Prostate gland (tissue), 2 donors: ENCODE data around the gene RAD54L.
"Not testable (repeated sequence)": the region's sequence is repeated elsewhere in the genome, so short reads cannot be mapped to it uniquely, and the experiment has no call there.

Source experiments
- POLR2AphosphoS5 ChIP-seq: sonication (generic); formaldehyde crosslinking; IDR thresholded peaks from one replicate; pipeline ENCODE4 v1.6.1; 2017; ENCODE audit warnings: antibody characterized with exemption
- TF ChIP-seq, protein P1 (sequence below), 4 experiments: fragments of 200-600 bp in 2 of 4; fragments of 450-650 bp in 2 of 4; sonication (generic) in 2 of 4; IDR thresholded peaks; 1 replicate in 3 of 4; 2 replicates in 1 of 4; pipeline ENCODE4 v1.5.1; 2016 to 2019; ENCODE audit warnings: antibody characterized with exemption in 4 of 4, mild to moderate bottlenecking in 2 of 4, moderate library complexity in 2 of 4

DNA sequence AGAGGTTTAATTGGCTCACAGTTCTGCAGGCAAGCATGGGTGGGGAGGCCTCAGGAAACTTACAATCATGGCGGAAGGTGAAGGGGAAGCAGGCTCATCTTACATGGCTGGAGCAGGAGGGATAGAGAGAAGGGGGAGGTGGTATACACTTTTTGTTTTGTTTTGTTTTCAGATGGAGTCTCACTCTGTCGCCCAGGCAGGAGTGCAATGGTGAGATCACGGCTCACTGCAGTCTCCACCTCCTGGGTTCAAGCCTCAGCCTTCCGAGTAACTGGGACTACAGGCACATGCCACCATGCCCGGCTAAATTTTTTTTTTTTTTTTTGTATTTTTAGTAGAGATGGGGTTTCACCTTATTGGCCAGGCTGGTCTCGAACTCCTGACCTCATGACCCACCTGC is 74.6 kb downstream of the RAD54L start:
- TF ChIP-seq, protein P1, sequence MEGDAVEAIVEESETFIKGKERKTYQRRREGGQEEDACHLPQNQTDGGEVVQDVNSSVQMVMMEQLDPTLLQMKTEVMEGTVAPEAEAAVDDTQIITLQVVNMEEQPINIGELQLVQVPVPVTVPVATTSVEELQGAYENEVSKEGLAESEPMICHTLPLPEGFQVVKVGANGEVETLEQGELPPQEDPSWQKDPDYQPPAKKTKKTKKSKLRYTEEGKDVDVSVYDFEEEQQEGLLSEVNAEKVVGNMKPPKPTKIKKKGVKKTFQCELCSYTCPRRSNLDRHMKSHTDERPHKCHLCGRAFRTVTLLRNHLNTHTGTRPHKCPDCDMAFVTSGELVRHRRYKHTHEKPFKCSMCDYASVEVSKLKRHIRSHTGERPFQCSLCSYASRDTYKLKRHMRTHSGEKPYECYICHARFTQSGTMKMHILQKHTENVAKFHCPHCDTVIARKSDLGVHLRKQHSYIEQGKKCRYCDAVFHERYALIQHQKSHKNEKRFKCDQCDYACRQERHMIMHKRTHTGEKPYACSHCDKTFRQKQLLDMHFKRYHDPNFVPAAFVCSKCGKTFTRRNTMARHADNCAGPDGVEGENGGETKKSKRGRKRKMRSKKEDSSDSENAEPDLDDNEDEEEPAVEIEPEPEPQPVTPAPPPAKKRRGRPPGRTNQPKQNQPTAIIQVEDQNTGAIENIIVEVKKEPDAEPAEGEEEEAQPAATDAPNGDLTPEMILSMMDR (IDR thresholded peaks at IDR 0.05): not testable (repeated sequence)
- not testable (repeated sequence) for TF ChIP-seq POLR2AphosphoS5
